Measurements from ENCODE around the gene ESYT1. TPM values are rescaled to one million over a fixed set of nuclear protein-coding genes. Genes with fewer than 3 reads are reported as not detected.

ESYT1 gene
- total and polyA plus RNA-seq, 4 donors: 42.6 to 76.6 (median 61.1) TPM

GRCh38 chr12:56158926-56159461 is 30.9 kb downstream of the ESYT1 start:
- DNase-seq (ENCODE audit: low read depth in 4 of 6, low spot score in 6 of 6): peak in 3 of 6 donors; percentile 7 to 71 (median 65)
- 0% methylated on average over 5 of the region's 6 CpGs for WGBS (ENCODE audit: insufficient coverage)
- peak overlapping the region; percentile 100 for H3K4me3 ChIP-seq (ENCODE audit: low read depth, low read length)
- peak overlapping the region; percentile 99 for H3K27ac ChIP-seq (ENCODE audit: low read depth, low read length)
- no peaks in the 10 kb centered on the region for H3K9me3 ChIP-seq (ENCODE audit: control insufficient read depth, insufficient read depth, low read length)
- H3K4me1 ChIP-seq (ENCODE audit: control insufficient read depth, insufficient read depth, low read length): peaks cover 47% of the 10 kb centered on the region
- H3K36me3 ChIP-seq (ENCODE audit: control insufficient read depth, insufficient read depth, low read length): peaks cover 64% of the 10 kb centered on the region
- no peaks in the 10 kb centered on the region for H3K27me3 ChIP-seq (ENCODE audit: control insufficient read depth, insufficient read depth, low read length)

DNA sequence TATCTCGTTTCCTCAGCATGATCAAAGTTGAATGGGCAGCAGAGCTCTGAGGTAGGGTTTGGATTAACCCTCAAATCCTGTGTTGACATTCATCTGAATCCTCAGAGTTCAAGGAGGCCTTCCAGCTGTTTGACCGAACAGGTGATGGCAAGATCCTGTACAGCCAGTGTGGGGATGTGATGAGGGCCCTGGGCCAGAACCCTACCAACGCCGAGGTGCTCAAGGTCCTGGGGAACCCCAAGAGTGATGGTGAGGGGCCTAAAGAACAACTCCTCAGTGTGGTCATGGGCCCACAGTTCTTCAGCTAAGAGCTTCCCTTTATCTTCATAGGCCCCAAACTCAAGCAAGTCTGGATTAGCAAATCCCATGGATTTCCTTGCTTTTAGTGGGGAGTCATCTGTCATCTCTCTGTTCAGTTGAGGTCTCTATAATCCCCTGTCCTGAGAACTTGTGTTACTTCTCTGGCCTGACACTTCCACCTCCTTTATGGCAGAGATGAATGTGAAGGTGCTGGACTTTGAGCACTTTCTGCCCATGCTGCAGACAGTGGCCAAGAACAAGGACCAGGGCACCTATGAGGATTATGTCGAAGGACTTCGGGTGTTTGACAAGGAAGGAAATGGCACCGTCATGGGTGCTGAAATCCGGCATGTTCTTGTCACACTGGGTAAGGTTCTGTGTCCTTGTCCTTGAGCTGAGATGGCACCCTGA is 31.6 kb downstream of the ESYT1 start:
- Histone ChIP-seq H3K27ac (ENCODE audit: low read depth, low read length) (peak overlapping the region; percentile 99), H3K4me1 (ENCODE audit: control insufficient read depth, insufficient read depth, low read length) (peaks cover 41% of the 10 kb centered on the region), H3K27me3 (ENCODE audit: control insufficient read depth, insufficient read depth, low read length) (no peaks in the 10 kb centered on the region), H3K9me3 (ENCODE audit: control insufficient read depth, insufficient read depth, low read length) (no peaks in the 10 kb centered on the region), H3K36me3 (ENCODE audit: control insufficient read depth, insufficient read depth, low read length) (peaks cover 68% of the 10 kb centered on the region), H3K4me3 (ENCODE audit: low read depth, low read length) (peak overlapping the region; percentile 100)
- DNase-seq (ENCODE audit: low read depth in 4 of 6, low spot score in 6 of 6): no peak
- 61% methylated on average over 6 of the region's 8 CpGs for WGBS (ENCODE audit: insufficient coverage)

- Histone ChIP-seq H3K4me3 (ENCODE audit: low read depth, low read length) (peak overlapping the region; percentile 100), H3K36me3 (ENCODE audit: control insufficient read depth, insufficient read depth, low read length) (peaks cover 68% of the 10 kb centered on the region), H3K4me1 (ENCODE audit: control insufficient read depth, insufficient read depth, low read length) (peaks cover 41% of the 10 kb centered on the region), H3K9me3 (ENCODE audit: control insufficient read depth, insufficient read depth, low read length) (no peaks in the 10 kb centered on the region), H3K27me3 (ENCODE audit: control insufficient read depth, insufficient read depth, low read length) (no peaks in the 10 kb centered on the region), H3K27ac (ENCODE audit: low read depth, low read length) (peak overlapping the region; percentile 99)
- 56% methylated on average over 7 of the region's 7 CpGs for WGBS (ENCODE audit: insufficient coverage)
- no peak for DNase-seq (ENCODE audit: low read depth in 4 of 6, low spot score in 6 of 6)
Measured at GRCh38 chr12:56160193-56160763, 32.2 kb downstream of the ESYT1 start.

DNA sequence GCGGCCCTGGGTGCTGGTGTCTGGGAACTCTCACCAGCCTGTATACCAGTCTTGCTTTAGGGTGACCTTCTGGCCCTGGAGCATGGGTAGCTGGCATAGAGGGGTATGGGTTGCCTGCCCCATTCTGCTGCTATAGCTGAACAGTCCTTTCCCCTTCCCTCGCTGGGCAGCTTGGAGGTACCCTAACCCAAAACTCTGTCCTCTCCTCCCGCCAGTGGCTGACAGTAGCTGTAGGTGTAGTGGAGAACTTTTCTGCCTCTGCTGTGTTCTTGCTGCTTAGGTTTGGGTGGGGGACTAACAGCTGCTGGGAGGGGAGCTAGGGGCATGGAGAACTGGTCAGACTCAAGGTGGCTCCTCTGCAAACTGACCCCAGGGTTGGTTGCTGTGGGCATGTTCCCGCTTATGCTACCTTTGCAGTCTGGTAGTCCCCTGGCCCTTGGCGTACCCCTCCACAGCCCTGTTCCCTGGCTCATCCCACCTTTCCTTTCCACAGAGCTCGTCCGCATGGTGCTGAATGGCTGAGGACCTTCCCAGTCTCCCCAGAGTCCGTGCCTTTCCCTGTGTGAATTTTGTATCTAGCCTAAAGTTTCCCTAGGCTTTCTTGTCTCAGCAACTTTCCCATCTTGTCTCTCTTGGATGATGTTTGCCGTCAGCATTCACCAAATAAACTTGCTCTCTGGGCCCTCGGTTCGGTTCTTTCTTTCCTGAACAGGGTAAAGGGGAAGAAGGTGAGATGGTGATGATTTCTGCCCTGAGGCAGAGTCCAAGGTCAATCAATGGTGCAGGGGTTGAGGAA is 33.0 kb downstream of the ESYT1 start:
- H3K27ac ChIP-seq (ENCODE audit: low read depth, low read length): peak overlapping the region; percentile 99
- H3K9me3 ChIP-seq (ENCODE audit: control insufficient read depth, insufficient read depth, low read length): no peaks in the 10 kb centered on the region
- 73% methylated on average over 4 of the region's 11 CpGs for WGBS (ENCODE audit: insufficient coverage)
- H3K27me3 ChIP-seq (ENCODE audit: control insufficient read depth, insufficient read depth, low read length): no peaks in the 10 kb centered on the region
- DNase-seq (ENCODE audit: low read depth in 4 of 6, low spot score in 6 of 6): no peak
- peak overlapping the region; percentile 100 for H3K4me3 ChIP-seq (ENCODE audit: low read depth, low read length)
- H3K4me1 ChIP-seq (ENCODE audit: control insufficient read depth, insufficient read depth, low read length): peaks cover 41% of the 10 kb centered on the region
- H3K36me3 ChIP-seq (ENCODE audit: control insufficient read depth, insufficient read depth, low read length): peaks cover 68% of the 10 kb centered on the region

GRCh38 chr12:56161690-56162351 is 33.8 kb downstream of the ESYT1 start:
- no peaks in the 10 kb centered on the region for H3K27me3 ChIP-seq (ENCODE audit: control insufficient read depth, insufficient read depth, low read length)
- peaks cover 37% of the 10 kb centered on the region for H3K4me1 ChIP-seq (ENCODE audit: control insufficient read depth, insufficient read depth, low read length)
- 80% methylated on average over 5 of the region's 10 CpGs for WGBS (ENCODE audit: insufficient coverage)
- no peaks in the 10 kb centered on the region for H3K9me3 ChIP-seq (ENCODE audit: control insufficient read depth, insufficient read depth, low read length)
- no peak overlapping the region for H3K4me3 ChIP-seq (ENCODE audit: low read depth, low read length)
- H3K27ac ChIP-seq (ENCODE audit: low read depth, low read length): no peak overlapping the region
- peaks cover 73% of the 10 kb centered on the region for H3K36me3 ChIP-seq (ENCODE audit: control insufficient read depth, insufficient read depth, low read length)
- DNase-seq (ENCODE audit: low read depth in 4 of 6, low spot score in 6 of 6): no peak

DNA sequence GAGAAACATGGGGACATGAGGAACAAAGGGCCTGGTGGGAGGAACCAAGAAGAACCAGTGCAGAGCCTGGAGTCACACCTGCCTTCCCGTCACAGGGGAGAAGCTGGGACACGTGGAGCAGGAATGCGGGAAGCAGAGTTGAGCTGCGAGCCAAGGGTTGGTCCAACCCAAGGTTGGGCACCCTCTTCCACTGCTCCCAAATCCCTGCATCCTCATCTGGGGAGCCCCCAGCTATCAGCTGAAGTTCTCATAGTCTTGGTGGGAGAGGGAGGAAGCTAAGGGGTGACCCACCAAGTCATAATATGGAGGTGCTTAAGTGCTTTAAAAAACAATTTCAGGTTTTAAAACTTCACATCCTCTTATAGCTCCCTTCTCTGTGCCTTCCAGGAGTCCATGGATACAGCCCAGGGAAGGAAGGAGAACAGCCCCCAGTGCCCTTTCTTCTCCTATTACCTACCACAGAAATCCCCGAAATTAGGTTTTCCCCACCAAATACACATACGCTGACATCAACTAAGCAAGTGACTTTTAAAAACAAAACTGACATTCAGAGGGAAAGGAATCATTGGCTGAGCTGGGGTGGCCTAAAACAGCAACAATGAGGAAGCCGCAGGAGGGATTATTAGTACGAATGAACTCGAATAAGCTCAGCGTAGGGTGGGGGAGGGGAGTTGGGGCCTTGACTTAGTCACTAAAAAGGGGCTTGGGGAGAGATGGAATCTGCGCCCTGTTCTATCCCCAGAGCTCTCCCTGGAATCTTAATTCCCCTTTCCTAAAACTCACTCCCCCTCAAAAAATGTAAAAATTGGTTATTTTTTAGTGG is 34.6 kb downstream of the ESYT1 start:
- H3K36me3 ChIP-seq (ENCODE audit: control insufficient read depth, insufficient read depth, low read length): peaks cover 81% of the 10 kb centered on the region
- no peak overlapping the region for H3K4me3 ChIP-seq (ENCODE audit: low read depth, low read length)
- WGBS (ENCODE audit: insufficient coverage): no CpG with 5 or more reads among the region's 11 CpGs
- peaks cover 28% of the 10 kb centered on the region for H3K4me1 ChIP-seq (ENCODE audit: control insufficient read depth, insufficient read depth, low read length)
- H3K27ac ChIP-seq (ENCODE audit: low read depth, low read length): no peak overlapping the region
- H3K9me3 ChIP-seq (ENCODE audit: control insufficient read depth, insufficient read depth, low read length): no peaks in the 10 kb centered on the region
- H3K27me3 ChIP-seq (ENCODE audit: control insufficient read depth, insufficient read depth, low read length): no peaks in the 10 kb centered on the region
- DNase-seq (ENCODE audit: low read depth in 4 of 6, low spot score in 6 of 6): no peak

DNA sequence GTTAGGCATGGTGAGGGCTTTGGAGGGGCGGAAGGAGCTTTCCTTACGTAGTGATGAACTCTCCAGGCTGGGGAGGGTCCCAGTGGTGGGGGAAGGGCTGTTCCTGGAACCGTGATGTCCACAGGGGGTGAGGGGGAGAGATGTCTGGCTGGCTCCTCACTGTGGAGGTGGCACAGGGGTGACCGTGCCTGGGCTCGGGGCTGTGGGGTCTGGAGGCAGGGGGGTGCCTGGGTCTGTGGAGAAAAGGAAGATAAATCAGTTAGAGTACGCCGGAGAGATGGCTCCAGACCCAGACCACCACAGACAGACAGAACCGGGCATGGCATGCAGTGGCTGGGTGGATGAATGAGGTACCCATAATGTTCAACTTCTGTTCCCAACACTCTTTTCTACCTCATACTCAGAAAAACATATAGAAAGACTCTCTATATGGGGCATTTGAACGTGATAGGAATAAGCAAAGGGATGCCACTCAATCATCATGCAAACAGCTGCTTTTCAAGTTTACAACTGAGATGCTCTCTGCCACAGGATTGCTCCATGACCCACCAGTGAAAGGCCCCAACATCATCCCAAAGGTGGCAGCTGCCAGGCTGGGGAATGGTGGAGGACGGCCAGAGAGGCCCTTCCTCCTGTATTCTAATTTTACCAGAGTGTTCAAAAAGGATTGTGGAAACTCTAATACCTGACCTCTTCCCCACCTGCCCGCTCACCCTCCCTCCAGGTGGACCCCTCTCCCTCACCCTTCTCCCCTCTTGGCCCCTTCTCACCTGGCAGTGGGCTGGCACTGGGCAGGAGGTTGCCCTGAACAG is 35.7 kb downstream of the ESYT1 start:
- no peaks in the 10 kb centered on the region for H3K27me3 ChIP-seq (ENCODE audit: control insufficient read depth, insufficient read depth, low read length)
- peaks cover 26% of the 10 kb centered on the region for H3K4me1 ChIP-seq (ENCODE audit: control insufficient read depth, insufficient read depth, low read length)
- H3K4me3 ChIP-seq (ENCODE audit: low read depth, low read length): no peak overlapping the region
- H3K9me3 ChIP-seq (ENCODE audit: control insufficient read depth, insufficient read depth, low read length): no peaks in the 10 kb centered on the region
- 60% methylated on average over 5 of the region's 11 CpGs for WGBS (ENCODE audit: insufficient coverage)
- peaks cover 92% of the 10 kb centered on the region for H3K36me3 ChIP-seq (ENCODE audit: control insufficient read depth, insufficient read depth, low read length)
- no peak for DNase-seq (ENCODE audit: low read depth in 4 of 6, low spot score in 6 of 6)
- H3K27ac ChIP-seq (ENCODE audit: low read depth, low read length): no peak overlapping the region

GRCh38 chr12:56164345-56164729 is 36.3 kb downstream of the ESYT1 start:
- H3K27me3 ChIP-seq (ENCODE audit: control insufficient read depth, insufficient read depth, low read length): no peaks in the 10 kb centered on the region
- H3K4me3 ChIP-seq (ENCODE audit: low read depth, low read length): no peak overlapping the region
- no peak overlapping the region for H3K27ac ChIP-seq (ENCODE audit: low read depth, low read length)
- 87% methylated on average over 16 of the region's 17 CpGs for WGBS (ENCODE audit: insufficient coverage)
- H3K9me3 ChIP-seq (ENCODE audit: control insufficient read depth, insufficient read depth, low read length): no peaks in the 10 kb centered on the region
- H3K36me3 ChIP-seq (ENCODE audit: control insufficient read depth, insufficient read depth, low read length): peaks cover 97% of the 10 kb centered on the region
- H3K4me1 ChIP-seq (ENCODE audit: control insufficient read depth, insufficient read depth, low read length): peaks cover 21% of the 10 kb centered on the region
- DNase-seq (ENCODE audit: low read depth in 4 of 6, low spot score in 6 of 6): no peak

All from spinal cord (tissue), 10 donors.